AG04449 (cell line): Measurements from ENCODE around the gene MDM2.

Source experiments
- CTCF ChIA-PET: fragments of 350-600 bp; formaldehyde crosslinking; extraction: SDS; loops from one replicate; lab custom pipeline; 2021; ENCODE audit warnings: antibody characterized with exemption; lab: Yijun Ruan, JAX
- POLR2A ChIA-PET: fragments of 400-600, 350-600 bp; formaldehyde crosslinking; extraction: SDS; loops from one replicate; lab custom pipeline; 2020; ENCODE audit warnings: antibody characterized with exemption, inconsistent platforms; lab: Yijun Ruan, JAX
- DNase-seq: peaks from one replicate; pipeline ENCODE4 v3.0.0-alpha.2; 2010; ENCODE audit warnings: low read depth, low spot score
- H3K4me3 ChIP-seq: 2 replicates; pipeline ENCODE4 v1.5.1; 2011; ENCODE audit warnings: low read depth, mild to moderate bottlenecking, control low read depth, low read length
- TF ChIP-seq, protein P1 (sequence below): IDR thresholded peaks from one replicate; pipeline ENCODE4 v1.5.1; 2011; ENCODE audit warnings: mild to moderate bottlenecking, moderate library complexity, low read length, control low read depth, inconsistent platforms; ENCODE audit not compliant: insufficient read depth; ENCODE audit errors: missing control alignments

The MDM2 gene

GRCh38 chr12:68780731-68781130 lies 27.2 kb upstream of the MDM2 start:
- no peak for DNase-seq
- ChIA-PET CTCF (interaction anchor here (1.6 kb wide), 1 partner anchor 12 kb away, joined by 3 read pairs; no protein-coding TSS in a partner anchor), POLR2A (no interaction called here)
- no peak overlapping the region for H3K4me3 ChIP-seq
- TF ChIP-seq, protein P1, sequence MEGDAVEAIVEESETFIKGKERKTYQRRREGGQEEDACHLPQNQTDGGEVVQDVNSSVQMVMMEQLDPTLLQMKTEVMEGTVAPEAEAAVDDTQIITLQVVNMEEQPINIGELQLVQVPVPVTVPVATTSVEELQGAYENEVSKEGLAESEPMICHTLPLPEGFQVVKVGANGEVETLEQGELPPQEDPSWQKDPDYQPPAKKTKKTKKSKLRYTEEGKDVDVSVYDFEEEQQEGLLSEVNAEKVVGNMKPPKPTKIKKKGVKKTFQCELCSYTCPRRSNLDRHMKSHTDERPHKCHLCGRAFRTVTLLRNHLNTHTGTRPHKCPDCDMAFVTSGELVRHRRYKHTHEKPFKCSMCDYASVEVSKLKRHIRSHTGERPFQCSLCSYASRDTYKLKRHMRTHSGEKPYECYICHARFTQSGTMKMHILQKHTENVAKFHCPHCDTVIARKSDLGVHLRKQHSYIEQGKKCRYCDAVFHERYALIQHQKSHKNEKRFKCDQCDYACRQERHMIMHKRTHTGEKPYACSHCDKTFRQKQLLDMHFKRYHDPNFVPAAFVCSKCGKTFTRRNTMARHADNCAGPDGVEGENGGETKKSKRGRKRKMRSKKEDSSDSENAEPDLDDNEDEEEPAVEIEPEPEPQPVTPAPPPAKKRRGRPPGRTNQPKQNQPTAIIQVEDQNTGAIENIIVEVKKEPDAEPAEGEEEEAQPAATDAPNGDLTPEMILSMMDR: no peak

DNA sequence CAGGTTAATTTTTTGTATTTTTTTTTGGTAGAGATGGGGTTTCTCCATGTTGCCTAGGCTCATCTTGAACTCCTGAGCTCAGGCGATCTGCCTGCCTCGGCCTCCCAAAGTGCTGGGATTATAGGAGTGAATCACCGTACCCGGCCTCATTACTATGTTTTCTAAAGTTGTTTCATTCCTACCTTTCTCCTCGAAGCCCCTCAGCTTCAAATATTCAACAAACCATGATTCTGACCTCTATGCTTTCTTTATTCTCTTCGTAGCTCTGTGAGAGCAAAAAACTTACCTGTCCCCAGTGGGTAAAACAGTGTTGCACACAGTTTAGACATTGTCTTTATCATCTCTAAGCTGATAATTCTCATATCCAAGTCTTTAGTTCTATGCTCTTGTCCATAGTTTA lies 26.2 kb upstream of the MDM2 start:
- DNase-seq: no peak
- TF ChIP-seq, protein P1: no peak
- CTCF ChIA-PET: interaction anchor here (1.1 to 1.6 kb wide), 2 partner anchors 8 to 11 kb away, joined by 3 to 4 read pairs; no protein-coding TSS in a partner anchor
- H3K4me3 ChIP-seq: no peak overlapping the region
- POLR2A ChIA-PET: no interaction called here

- ChIA-PET CTCF (interaction anchor here (2.1 kb wide), 1 partner anchor 24 kb away, joined by 6 read pairs; the partner anchor contains the start of gene MDM2), POLR2A (no interaction called here)
- H3K4me3 ChIP-seq: no peak overlapping the region
- TF ChIP-seq, protein P1: no peak
- DNase-seq: no peak
Observed at GRCh38 chr12:68784015-68784414, 24.0 kb upstream of the MDM2 start.

DNA sequence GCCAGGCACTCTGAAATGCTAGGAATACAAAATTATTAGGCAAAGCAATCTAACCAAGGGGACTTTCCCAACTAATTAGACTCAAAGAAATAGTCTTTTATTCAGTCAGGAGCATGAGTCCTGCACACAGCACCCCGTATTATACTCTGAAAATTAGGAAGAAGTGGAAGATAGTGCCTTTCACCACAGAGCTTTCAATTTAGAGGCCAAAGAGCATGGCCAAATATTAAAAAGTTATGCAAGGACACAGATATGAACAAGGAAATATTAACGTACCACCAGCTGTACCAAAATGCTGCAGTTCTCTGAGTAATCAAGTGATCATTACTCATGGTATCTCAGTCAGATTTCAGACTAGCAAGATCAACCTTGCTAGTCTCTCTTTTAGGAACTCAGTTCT lies 22.6 kb upstream of the MDM2 start:
- no peak overlapping the region for H3K4me3 ChIP-seq
- DNase-seq: no peak
- POLR2A ChIA-PET: interaction anchor here (1.4 kb wide), 1 partner anchor 23 kb away, joined by 5 read pairs; the partner anchor contains the start of gene MDM2
- TF ChIP-seq, protein P1: no peak
- CTCF ChIA-PET: interaction anchor here (1.0 kb wide), 1 partner anchor 44 kb away, joined by 3 read pairs; no protein-coding TSS in a partner anchor

DNA sequence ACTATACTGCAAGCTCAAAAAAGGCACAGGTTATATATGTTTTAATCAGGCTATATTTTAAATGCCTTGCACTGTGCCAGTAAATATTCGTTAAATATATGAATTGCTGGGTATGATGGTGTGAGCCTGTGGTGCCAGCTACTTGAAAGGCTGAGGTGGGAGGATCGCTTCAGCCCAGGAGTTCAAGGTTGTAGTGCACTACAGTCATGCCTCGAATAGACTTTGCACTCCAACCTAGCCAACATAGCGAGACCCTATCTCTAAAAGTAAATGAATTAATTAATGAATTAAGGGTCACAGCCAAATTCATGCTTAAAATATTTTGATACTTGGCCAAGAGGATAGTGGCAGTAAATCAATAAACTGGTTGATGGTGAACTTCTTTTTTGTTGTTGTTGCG lies 22.2 kb upstream of the MDM2 start:
- POLR2A ChIA-PET: interaction anchor here (1.4 kb wide), 1 partner anchor 23 kb away, joined by 5 read pairs; the partner anchor contains the start of gene MDM2
- H3K4me3 ChIP-seq: no peak overlapping the region
- TF ChIP-seq, protein P1: no peak
- CTCF ChIA-PET: interaction anchor here (1.0 kb wide), 1 partner anchor 44 kb away, joined by 3 read pairs; no protein-coding TSS in a partner anchor
- no peak for DNase-seq

DNA sequence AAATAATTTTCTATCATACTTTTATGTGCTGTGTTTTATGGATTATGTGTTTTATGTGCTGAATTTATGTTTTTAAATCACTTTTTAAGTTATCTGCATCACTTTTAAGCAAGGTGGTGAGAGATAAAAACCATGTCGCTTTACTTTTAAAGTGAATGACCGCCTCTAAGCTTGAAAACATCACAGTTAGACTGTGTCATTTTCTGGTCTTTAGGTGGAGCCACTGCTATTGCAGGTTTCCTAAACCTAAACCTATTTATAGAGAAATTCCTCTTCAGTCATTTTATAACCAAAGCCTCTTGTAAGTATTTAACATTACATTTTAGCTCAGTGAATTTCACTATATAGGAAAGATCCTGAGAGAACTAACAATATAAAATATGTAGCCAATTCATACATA lies 21.0 kb upstream of the MDM2 start:
- CTCF ChIA-PET: interaction anchor here (1.3 kb wide), 1 partner anchor 10 kb away, joined by 4 read pairs; no protein-coding TSS in a partner anchor
- DNase-seq: no peak
- no peak overlapping the region for H3K4me3 ChIP-seq

More for the DNA sequence above, 21.0 kb upstream of the MDM2 start:
- TF ChIP-seq, protein P1: no peak
- POLR2A ChIA-PET: no interaction called here
